Skeletal muscle cell (primary cell): ENCODE data around the gene ALG14.

Experiments
- DNase-seq: peaks from one replicate; pipeline ENCODE4 v3.0.0-alpha.2; 2010; ENCODE audit warnings: low read depth
- H3K4me3 ChIP-seq: 2 replicates; pipeline ENCODE4 v1.5.1; 2011; ENCODE audit warnings: low read depth, mild to moderate bottlenecking, control low read depth, low read length, moderate library complexity

Gene ALG14

DNA sequence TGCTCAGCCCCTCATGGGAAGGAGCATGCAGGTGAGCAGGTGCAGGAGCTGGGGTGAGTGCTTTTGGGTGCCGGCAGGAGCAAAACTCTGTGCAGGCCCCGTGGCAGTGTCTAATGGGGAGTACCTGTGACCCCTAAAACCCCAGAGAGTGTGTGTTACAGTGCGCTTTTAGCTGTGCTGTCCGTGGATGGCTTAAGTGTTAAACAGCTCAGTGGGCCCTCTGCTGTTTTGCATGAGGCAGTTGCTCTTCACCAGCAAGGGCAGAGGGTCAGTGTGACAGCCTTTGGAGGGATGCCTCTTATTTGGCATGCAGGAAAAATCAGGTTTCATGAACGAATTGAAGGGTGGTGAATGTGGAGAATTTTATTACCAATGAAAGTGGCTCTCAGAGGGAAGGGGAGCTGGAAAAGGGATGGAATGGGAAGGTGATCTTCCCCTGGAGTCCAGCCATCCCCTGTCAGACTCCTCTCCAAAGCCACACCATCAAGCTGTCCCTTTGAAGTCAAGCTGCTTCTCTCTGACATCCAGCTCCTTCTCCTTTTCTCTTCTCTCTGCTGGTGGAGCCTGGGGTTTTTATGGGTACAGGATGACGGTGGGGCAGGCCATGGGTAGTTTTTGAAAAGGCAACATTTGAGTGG lies 17.0 kb upstream of the ALG14 start:
- no peak overlapping the region for H3K4me3 ChIP-seq
- DNase-seq: no peak

- no peak for DNase-seq
- H3K4me3 ChIP-seq: no peak overlapping the region
Observed at GRCh38 chr1:95088303-95088702, 15.6 kb upstream of the ALG14 start.

GRCh38 chr1:95086949-95087533 lies 14.3 kb upstream of the ALG14 start:
- no peak overlapping the region for H3K4me3 ChIP-seq
- peak; percentile 95 for DNase-seq

GRCh38 chr1:95085376-95085775 lies 12.6 kb upstream of the ALG14 start:
- H3K4me3 ChIP-seq: no peak overlapping the region
- no peak for DNase-seq

- DNase-seq: no peak
- no peak overlapping the region for H3K4me3 ChIP-seq
Observed at GRCh38 chr1:95084317-95085176, 11.8 kb upstream of the ALG14 start.

DNA sequence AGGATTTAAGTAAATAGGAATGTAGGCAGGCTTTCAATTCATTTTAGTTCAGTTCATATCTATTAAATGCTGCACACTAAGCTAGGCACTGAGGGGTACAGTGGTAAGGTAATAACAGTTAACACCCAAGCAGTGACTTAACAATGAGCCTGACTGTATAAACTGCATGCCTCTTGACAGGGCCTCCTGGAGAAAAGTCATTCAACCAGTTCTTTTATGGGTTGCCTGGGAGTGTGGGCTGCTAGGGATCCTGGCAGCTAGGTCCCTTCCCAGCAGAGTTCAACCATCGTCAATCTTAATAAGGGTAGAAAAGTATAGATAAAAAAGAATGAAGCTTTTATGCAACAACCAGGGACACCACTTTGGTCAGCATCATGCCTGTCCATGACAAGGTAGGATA lies 8.1 kb upstream of the ALG14 start:
- DNase-seq: no peak

GRCh38 chr1:95080446-95080845 lies 7.7 kb upstream of the ALG14 start:
- H3K4me3 ChIP-seq: no peak overlapping the region
- DNase-seq: no peak

More for the DNA sequence above, 8.1 kb upstream of the ALG14 start:
- no peak overlapping the region for H3K4me3 ChIP-seq

DNA sequence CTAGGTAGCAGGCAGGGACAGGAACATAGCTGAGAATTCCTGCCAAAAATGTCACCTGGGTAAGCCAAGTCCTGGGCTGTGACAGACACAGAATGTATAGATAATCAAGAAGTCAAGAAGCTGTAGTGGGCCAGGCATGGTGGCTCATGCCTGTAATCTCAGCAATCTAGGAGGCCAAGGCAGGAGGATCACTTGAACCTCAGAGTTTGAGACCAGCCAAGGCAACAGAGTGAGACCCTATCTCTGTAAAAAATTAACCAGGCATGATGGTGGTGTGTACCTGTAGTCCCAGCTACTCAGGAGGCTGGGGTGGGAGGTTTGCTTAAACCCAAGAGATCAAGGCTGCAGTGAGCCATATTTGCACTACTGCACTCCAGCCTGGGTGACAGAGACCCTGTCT lies 3.3 kb upstream of the ALG14 start:
- no peak for DNase-seq
- H3K4me3 ChIP-seq: no peak overlapping the region

GRCh38 chr1:95073446-95073845 lies 695 bp upstream of the ALG14 start:
- peak overlapping the region; percentile 62 for H3K4me3 ChIP-seq
- DNase-seq: no peak

- no peak for DNase-seq
- peak overlapping the region; percentile 62 for H3K4me3 ChIP-seq
Observed at GRCh38 chr1:95072117-95072516, 634 bp downstream of the ALG14 start.

DNA sequence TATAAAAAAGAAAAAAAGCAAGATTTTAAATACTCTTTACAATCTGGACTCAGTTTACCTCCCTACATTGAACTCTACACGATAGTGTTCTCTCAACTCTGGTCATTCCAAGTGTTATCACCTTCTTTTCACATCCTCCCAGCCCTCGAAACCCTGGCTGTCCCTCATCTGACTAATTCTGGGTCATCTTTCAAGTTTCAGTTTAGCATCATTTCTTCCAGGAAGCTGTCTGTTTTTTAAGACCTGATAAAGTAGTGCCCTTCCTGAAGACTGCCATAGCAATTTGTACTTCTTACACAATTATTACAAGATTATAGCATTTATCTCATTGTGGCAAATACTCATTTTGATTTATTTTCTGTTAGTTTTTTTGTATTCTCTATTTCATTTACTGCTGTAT lies 1.2 kb downstream of the ALG14 start:
- peak overlapping the region; percentile 62 for H3K4me3 ChIP-seq
- no peak for DNase-seq

DNA sequence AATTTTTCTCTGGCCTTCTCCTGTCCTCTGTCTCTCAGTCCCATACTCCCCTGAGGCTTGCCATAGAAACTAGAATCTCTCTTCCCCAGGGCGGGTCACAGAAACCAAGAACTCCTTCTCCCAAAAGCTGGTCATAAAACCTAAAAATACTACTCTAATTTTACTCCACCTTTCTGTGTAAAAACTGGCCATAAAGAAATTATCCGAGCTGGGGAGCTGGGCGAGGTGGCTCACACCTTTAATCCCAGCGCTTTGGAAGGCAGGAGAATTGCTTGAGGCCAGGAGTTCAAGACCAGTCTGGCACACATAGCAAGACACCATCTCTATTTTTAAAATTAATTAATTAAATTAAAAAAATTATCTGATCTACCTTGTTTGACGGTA lies 3.0 kb downstream of the ALG14 start:
- no peak for DNase-seq
- H3K4me3 ChIP-seq: no peak overlapping the region

GRCh38 chr1:95068956-95069709 lies 3.6 kb downstream of the ALG14 start:
- DNase-seq: no peak
- no peak overlapping the region for H3K4me3 ChIP-seq

GRCh38 chr1:95067568-95067967 lies 5.2 kb downstream of the ALG14 start:
- H3K4me3 ChIP-seq: no peak overlapping the region
- no peak for DNase-seq

- DNase-seq: no peak
- no peak overlapping the region for H3K4me3 ChIP-seq
Observed at GRCh38 chr1:95067062-95067461, 5.7 kb downstream of the ALG14 start.

- H3K4me3 ChIP-seq: no peak overlapping the region
- no peak for DNase-seq
Observed at GRCh38 chr1:95061445-95062006, 11.2 kb downstream of the ALG14 start.

GRCh38 chr1:95058974-95059373 lies 13.8 kb downstream of the ALG14 start:
- DNase-seq: no peak
- H3K4me3 ChIP-seq: no peak overlapping the region

DNA sequence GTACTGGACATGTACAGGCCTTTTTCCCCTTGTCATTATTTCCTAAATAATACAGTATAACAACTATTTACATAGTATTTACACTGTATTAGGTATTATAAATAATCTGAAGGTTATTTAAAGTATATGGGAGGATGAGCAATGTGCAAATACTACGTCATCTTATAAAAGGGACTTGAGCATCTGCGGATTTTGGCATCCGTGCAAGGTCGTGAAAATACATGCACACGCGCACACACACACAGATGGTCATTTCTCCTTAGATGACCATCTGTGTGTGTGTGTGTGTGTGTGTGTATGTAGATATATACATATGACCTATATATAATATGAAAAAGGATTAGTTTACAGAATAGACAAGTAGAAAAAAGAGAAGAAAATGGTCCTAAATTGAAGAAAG lies 15.4 kb downstream of the ALG14 start:
- no peak for DNase-seq
- H3K4me3 ChIP-seq: no peak overlapping the region

- DNase-seq: no peak
- H3K4me3 ChIP-seq: no peak overlapping the region
Observed at GRCh38 chr1:95049935-95050334, 22.8 kb downstream of the ALG14 start.

GRCh38 chr1:95048317-95048716 lies 24.4 kb downstream of the ALG14 start:
- no peak overlapping the region for H3K4me3 ChIP-seq
- no peak for DNase-seq
